K562 (cell line): Measurements from ENCODE around the gene SOWAHA. TPM values are rescaled to one million over a fixed set of nuclear protein-coding genes. Genes with fewer than 3 reads are reported as not detected.

Experiments
- ATAC-seq: fragments of 200-7000 bp; cut with Tn5 transposase; 3 replicates; pipeline ENCODE4 v1.9.1; 2020; ENCODE audit warnings: moderate library complexity
- BruUV-seq: library from RNA; stranded (reverse); fragments of 400-500 nt; replicated peaks from 2 replicates; lab custom pipeline; 2021; lab: Mats Ljungman, UMichigan
- CTCF ChIA-PET: fragments of 300-600 bp; formaldehyde crosslinking; extraction: SDS; loops from one replicate; lab custom pipeline; 2021; ENCODE audit warnings: low intra/inter-chr PET ratio; lab: Yijun Ruan, JAX
- POLR2A ChIA-PET: fragments of 300-600, 350-650 bp; sonication (Branson Sonifier 250); formaldehyde crosslinking; extraction: SDS; loops from one replicate; lab custom pipeline; 2021; ENCODE audit warnings: antibody characterized with exemption, inconsistent platforms; lab: Yijun Ruan, JAX
- DNase-seq, 4 experiments: peaks; one replicate each; pipeline versions ENCODE4 v3.0.0 to v3.0.0-alpha.2; 2011 to 2018; ENCODE audit warnings: low spot score in 3 of 4, mixed read lengths in 3 of 4; ENCODE audit errors: extremely low read depth in 1 of 4
- FAIRE-seq: peaks from 2 replicates; lab custom pipeline; 2011; peaks lifted over from hg19 to GRCh38; lab: Jason Lieb, UNC
- H2AFZ ChIP-seq: 2 replicates; pipeline ENCODE4 v1.6.0; 2011; ENCODE audit warnings: low read depth, low read length, control low read depth, inconsistent platforms
- H3K27ac ChIP-seq: fragments of 200-600 bp; 3 replicates; pipeline ENCODE4 v1.8.0; 2011; ENCODE audit warnings: low read depth, mild to moderate bottlenecking, control low read depth, inconsistent platforms, low read length, moderate library complexity, mixed read lengths; ENCODE audit errors: extremely low read depth
- H3K27me3 ChIP-seq, 2 experiments: fragments of 300-600 bp in 1 of 2; 2 replicates in 1 of 2; 3 replicates in 1 of 2; pipeline versions ENCODE4 v1.6.0 to v1.8.0; 2011; ENCODE audit warnings: inconsistent platforms in 2 of 2, low read length in 2 of 2, mild to moderate bottlenecking in 1 of 2, mixed read lengths in 1 of 2, moderate library complexity in 1 of 2; ENCODE audit not compliant: control insufficient read depth in 2 of 2, insufficient read depth in 2 of 2
- H3K36me3 ChIP-seq: fragments of 300-600 bp; 3 replicates; pipeline ENCODE4 v1.8.0; 2011; ENCODE audit warnings: mild to moderate bottlenecking, low read length, inconsistent platforms; ENCODE audit not compliant: control insufficient read depth, insufficient read depth
- H3K4me1 ChIP-seq, 2 experiments: fragments of 200-600 bp in 1 of 2; replicated peaks in 1 of 2; 2 replicates in 1 of 2; 3 replicates in 1 of 2; pipeline versions ENCODE4 v1.5.1 to v1.8.0; 2011; ENCODE audit warnings: inconsistent platforms in 2 of 2, low read length in 2 of 2, mild to moderate bottlenecking in 1 of 2, mixed read lengths in 1 of 2, moderate library complexity in 1 of 2; ENCODE audit not compliant: control insufficient read depth in 2 of 2, insufficient read depth in 2 of 2
- H3K4me2 ChIP-seq: 2 replicates; pipeline ENCODE4 v1.6.1; 2011; ENCODE audit warnings: low read length, control low read depth, inconsistent platforms, mixed read lengths; ENCODE audit not compliant: insufficient read depth
- H3K4me3 ChIP-seq: fragments of 200-600 bp; sonication (generic), shearing (Covaris generic); 2 replicates; pipeline ENCODE4 v1.5.1; 2016; ENCODE audit warnings: control low read depth, inconsistent platforms
- H3K79me2 ChIP-seq: fragments of 200-600 bp; 3 replicates; pipeline ENCODE4 v1.8.0; 2011; ENCODE audit warnings: low read length, inconsistent platforms; ENCODE audit not compliant: control insufficient read depth, insufficient read depth
- H3K9ac ChIP-seq, 2 experiments: 2 replicates each; pipeline versions ENCODE4 v1.6.0 to v1.6.1; 2011; ENCODE audit warnings: low read depth in 2 of 2, low read length in 2 of 2, control low read depth in 1 of 2, inconsistent platforms in 1 of 2, mild to moderate bottlenecking in 1 of 2, mixed read lengths in 1 of 2; ENCODE audit not compliant: insufficient read depth in 1 of 2
- H3K9me1 ChIP-seq: one replicate; pipeline ENCODE4 v1.6.0; 2011; ENCODE audit warnings: inconsistent platforms, mild to moderate bottlenecking, low read length, moderate library complexity; ENCODE audit not compliant: control insufficient read depth, insufficient read depth
- H3K9me3 ChIP-seq: replicated peaks from 2 replicates; pipeline ENCODE4 v1.5.1; 2011; ENCODE audit warnings: low read depth, low read length, inconsistent platforms; ENCODE audit not compliant: control insufficient read depth, insufficient read depth
- H4K20me1 ChIP-seq: replicated peaks from 2 replicates; pipeline ENCODE4 v1.6.1; 2011; ENCODE audit warnings: low read length, inconsistent platforms, mixed read lengths; ENCODE audit not compliant: control insufficient read depth, insufficient read depth
- ARHGAP35 ChIP-seq: fragments of 450-650 bp; IDR thresholded peaks from 2 replicates; pipeline ENCODE4 v1.6.1; 2018; ENCODE audit not compliant: partially characterized antibody
- ASH1L ChIP-seq: fragments of 450-650 bp; IDR thresholded peaks from 2 replicates; pipeline ENCODE4 v1.6.1; 2018; ENCODE audit warnings: borderline replicate concordance, mild to moderate bottlenecking, low read depth; ENCODE audit not compliant: partially characterized antibody
- CEBPB ChIP-seq: fragments of 450-650 bp; IDR thresholded peaks from 2 replicates; pipeline ENCODE4 v1.6.1; 2016; ENCODE audit warnings: missing genetic modification characterization, missing compliant biosample characterization
- HNRNPH1 ChIP-seq: fragments of 200-400 bp; formaldehyde crosslinking; optimal IDR thresholded peaks from 2 replicates; pipeline ENCODE3; 2017; ENCODE audit warnings: low read depth, mild to moderate bottlenecking, low read length, moderate library complexity
- MEF2A ChIP-seq: IDR thresholded peaks from 2 replicates; pipeline ENCODE4 v1.6.1; 2011; ENCODE audit warnings: low read depth, mild to moderate bottlenecking, low read length, moderate library complexity; ENCODE audit not compliant: control insufficient read depth
- NR2C1 ChIP-seq, 2 experiments: fragments of 450-650 bp; IDR thresholded peaks; 2 replicates each; pipeline ENCODE4 v1.6.1; 2017; ENCODE audit warnings: mild to moderate bottlenecking in 2 of 2, antibody characterized with exemption in 1 of 2, inconsistent platforms in 1 of 2, missing compliant biosample characterization in 1 of 2, missing genetic modification characterization in 1 of 2
- NR2C2 ChIP-seq, 2 experiments: fragments of 200-800 bp in 1 of 2; sonication (Bioruptor generic) in 1 of 2; sonication (generic) in 1 of 2; formaldehyde crosslinking in 1 of 2; IDR thresholded peaks; 2 replicates each; pipeline versions ENCODE4 v1.6.1 to v1.8.0; 2016 to 2022; ENCODE audit warnings: mild to moderate bottlenecking in 1 of 2, missing compliant biosample characterization in 1 of 2, missing genetic modification characterization in 1 of 2, missing genetic modification reagents in 1 of 2
- PCBP1 ChIP-seq: fragments of 200-400 bp; formaldehyde crosslinking; IDR thresholded peaks from 2 replicates; pipeline ENCODE4 v1.6.1; 2018; ENCODE audit warnings: mild to moderate bottlenecking, low read depth, low read length; ENCODE audit not compliant: poor library complexity, severe bottlenecking
- TCF3 ChIP-seq: sonication (generic); formaldehyde crosslinking; IDR thresholded peaks from 2 replicates; pipeline ENCODE4 v1.4.0; 2020; ENCODE audit warnings: mild to moderate bottlenecking, missing genetic modification reagents
- WGBS: fragments of 100-300 bp; shearing (Covaris generic); methylation state at CpG from one replicate; pipeline ENCODE4 v1.1.6; 2016; ENCODE audit warnings: low coverage, mixed read lengths; ENCODE audit not compliant: insufficient coverage; ENCODE audit errors: missing lambda C conversion rate; 5-methylcytosine and 5-hydroxymethylcytosine counted together
- in situ Hi-C: fragments of 300-500 bp; cut with MboI; formaldehyde crosslinking; loops from 4 replicates; pipeline ENCODE4 v1.15.0; 2018; ENCODE audit warnings: inconsistent platforms, mixed read lengths
- intact Hi-C: fragments of 100-400 bp; cut with micrococcal nuclease; formaldehyde crosslinking; loops from 2 replicates; pipeline ENCODE4 v1.14.2; 2022
- polyA plus RNA-seq, 8 experiments: library from polyadenylated mRNA; depleted of rRNA in 4 of 8; stranded (reverse) in 5 of 8; unstranded in 3 of 8; fragments of >200 nt; fragmentation: Nextera tagmentation in 2 of 8; fragmentation: Illumina TruSeq in 1 of 8; extraction: Ambion mirVana in 2 of 8; extraction: Trizol in 1 of 8; gene quantifications; 2 replicates each; pipeline versions ENCODE4 v1.2.1 to v1.2.3, GENCODE V29; 2011 to 2014; ENCODE audit warnings: inconsistent platforms in 1 of 8, missing spikeins in 1 of 8
- total RNA-seq, 7 experiments: library from RNA; depleted of rRNA in 6 of 7; stranded (reverse); fragments of >200 nt in 6 of 7; fragmentation: Illumina TruSeq in 2 of 7; extraction: Trizol in 2 of 7; gene quantifications; 2 replicates each; pipeline versions ENCODE4 v1.2.1 to v1.2.3, GENCODE V29; 2011 to 2021; ENCODE audit warnings: low replicate concordance in 1 of 7
- TF ChIP-seq, protein P1 (sequence below): sonication (generic); formaldehyde crosslinking; IDR thresholded peaks from 2 replicates; pipeline ENCODE4 v1.8.1; 2023; ENCODE audit warnings: mild to moderate bottlenecking, missing genetic modification reagents
- TF ChIP-seq, protein P2 (sequence below): fragments of 200-800 bp; sonication (Bioruptor generic); IDR thresholded peaks from 2 replicates; pipeline ENCODE4 v1.6.1; 2016; ENCODE audit warnings: missing genetic modification characterization, missing compliant biosample characterization
- TF ChIP-seq, protein P3 (sequence below): IDR thresholded peaks from 2 replicates; pipeline ENCODE4 v1.6.1; 2014; ENCODE audit warnings: antibody characterized with exemption

Gene SOWAHA
- total and polyA plus RNA-seq, 9 of the 15 experiments (the other 6 are each of a cell fraction or from before 2014, with no cell fraction given) = not detected

DNA sequence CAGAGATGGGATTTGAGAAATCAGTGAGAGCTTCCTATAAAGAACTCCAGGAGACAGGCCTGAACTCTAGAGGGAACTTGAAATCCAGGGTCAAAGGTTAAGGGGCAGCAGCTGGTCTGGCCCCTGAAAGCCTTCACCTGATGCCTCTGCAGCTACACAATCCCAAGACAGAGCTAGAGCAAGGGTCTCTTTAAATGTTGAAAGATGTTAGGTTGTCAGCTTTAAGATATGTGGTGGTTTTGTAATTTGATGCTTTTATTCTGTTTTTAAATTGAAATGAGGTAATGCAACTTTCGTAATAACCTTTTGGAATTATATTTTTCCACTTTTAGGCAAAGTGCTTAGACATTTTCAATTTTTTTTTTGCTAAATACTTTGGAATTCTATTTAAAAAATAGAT is 2.4 kb downstream of the SOWAHA start:
- Histone ChIP-seq H3K9me1 (no peaks in the 10 kb centered on the region), H3K27me3 (no peaks in the 10 kb centered on the region), H3K9ac (no peak overlapping the region), H4K20me1 (no peaks in the 10 kb centered on the region), H3K4me2 (no peak overlapping the region), H2AFZ (no peak overlapping the region), H3K4me3 (no peak overlapping the region), H3K9me3 (no peaks in the 10 kb centered on the region), H3K27ac (no peak overlapping the region), H3K36me3 (no peaks in the 10 kb centered on the region), H3K4me1 (peaks cover 2 to 12% of the 10 kb centered on the region in 2 experiments; a peak in 3 of 5 replicates), H3K79me2 (no peaks in the 10 kb centered on the region)
- no peak for ATAC-seq
- DNase-seq = no peak
- POLR2A ChIA-PET = no interaction called here
- TF ChIP-seq NR2C1 (IDR thresholded peaks at IDR 0.05) (peak; percentile 73), NR2C1 (tag; IDR thresholded peaks at IDR 0.05) (peak; percentile 74), ASH1L (no peak), NR2C2 (CRISPR knock-in tag; IDR thresholded peaks at IDR 0.05) (no peak), NR2C2 (tag; IDR thresholded peaks at IDR 0.05) (peak; percentile 19; the same call in 1 of the 2 replicates), MEF2A (no peak), ARHGAP35 (no peak), TCF3 (no peak), HNRNPH1 (no peak), CEBPB (tag) (peak; percentile 42; the same call in 1 of the 2 replicates), PCBP1 (no peak)
- TF ChIP-seq, protein P1, sequence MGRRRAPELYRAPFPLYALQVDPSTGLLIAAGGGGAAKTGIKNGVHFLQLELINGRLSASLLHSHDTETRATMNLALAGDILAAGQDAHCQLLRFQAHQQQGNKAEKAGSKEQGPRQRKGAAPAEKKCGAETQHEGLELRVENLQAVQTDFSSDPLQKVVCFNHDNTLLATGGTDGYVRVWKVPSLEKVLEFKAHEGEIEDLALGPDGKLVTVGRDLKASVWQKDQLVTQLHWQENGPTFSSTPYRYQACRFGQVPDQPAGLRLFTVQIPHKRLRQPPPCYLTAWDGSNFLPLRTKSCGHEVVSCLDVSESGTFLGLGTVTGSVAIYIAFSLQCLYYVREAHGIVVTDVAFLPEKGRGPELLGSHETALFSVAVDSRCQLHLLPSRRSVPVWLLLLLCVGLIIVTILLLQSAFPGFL (CRISPR knock-in tag) = no peak
- TF ChIP-seq, protein P2, sequence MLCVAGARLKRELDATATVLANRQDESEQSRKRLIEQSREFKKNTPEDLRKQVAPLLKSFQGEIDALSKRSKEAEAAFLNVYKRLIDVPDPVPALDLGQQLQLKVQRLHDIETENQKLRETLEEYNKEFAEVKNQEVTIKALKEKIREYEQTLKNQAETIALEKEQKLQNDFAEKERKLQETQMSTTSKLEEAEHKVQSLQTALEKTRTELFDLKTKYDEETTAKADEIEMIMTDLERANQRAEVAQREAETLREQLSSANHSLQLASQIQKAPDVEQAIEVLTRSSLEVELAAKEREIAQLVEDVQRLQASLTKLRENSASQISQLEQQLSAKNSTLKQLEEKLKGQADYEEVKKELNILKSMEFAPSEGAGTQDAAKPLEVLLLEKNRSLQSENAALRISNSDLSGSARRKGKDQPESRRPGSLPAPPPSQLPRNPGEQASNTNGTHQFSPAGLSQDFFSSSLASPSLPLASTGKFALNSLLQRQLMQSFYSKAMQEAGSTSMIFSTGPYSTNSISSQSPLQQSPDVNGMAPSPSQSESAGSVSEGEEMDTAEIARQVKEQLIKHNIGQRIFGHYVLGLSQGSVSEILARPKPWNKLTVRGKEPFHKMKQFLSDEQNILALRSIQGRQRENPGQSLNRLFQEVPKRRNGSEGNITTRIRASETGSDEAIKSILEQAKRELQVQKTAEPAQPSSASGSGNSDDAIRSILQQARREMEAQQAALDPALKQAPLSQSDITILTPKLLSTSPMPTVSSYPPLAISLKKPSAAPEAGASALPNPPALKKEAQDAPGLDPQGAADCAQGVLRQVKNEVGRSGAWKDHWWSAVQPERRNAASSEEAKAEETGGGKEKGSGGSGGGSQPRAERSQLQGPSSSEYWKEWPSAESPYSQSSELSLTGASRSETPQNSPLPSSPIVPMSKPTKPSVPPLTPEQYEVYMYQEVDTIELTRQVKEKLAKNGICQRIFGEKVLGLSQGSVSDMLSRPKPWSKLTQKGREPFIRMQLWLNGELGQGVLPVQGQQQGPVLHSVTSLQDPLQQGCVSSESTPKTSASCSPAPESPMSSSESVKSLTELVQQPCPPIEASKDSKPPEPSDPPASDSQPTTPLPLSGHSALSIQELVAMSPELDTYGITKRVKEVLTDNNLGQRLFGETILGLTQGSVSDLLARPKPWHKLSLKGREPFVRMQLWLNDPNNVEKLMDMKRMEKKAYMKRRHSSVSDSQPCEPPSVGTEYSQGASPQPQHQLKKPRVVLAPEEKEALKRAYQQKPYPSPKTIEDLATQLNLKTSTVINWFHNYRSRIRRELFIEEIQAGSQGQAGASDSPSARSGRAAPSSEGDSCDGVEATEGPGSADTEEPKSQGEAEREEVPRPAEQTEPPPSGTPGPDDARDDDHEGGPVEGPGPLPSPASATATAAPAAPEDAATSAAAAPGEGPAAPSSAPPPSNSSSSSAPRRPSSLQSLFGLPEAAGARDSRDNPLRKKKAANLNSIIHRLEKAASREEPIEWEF (CRISPR knock-in tag) = no peak
- TF ChIP-seq, protein P3, sequence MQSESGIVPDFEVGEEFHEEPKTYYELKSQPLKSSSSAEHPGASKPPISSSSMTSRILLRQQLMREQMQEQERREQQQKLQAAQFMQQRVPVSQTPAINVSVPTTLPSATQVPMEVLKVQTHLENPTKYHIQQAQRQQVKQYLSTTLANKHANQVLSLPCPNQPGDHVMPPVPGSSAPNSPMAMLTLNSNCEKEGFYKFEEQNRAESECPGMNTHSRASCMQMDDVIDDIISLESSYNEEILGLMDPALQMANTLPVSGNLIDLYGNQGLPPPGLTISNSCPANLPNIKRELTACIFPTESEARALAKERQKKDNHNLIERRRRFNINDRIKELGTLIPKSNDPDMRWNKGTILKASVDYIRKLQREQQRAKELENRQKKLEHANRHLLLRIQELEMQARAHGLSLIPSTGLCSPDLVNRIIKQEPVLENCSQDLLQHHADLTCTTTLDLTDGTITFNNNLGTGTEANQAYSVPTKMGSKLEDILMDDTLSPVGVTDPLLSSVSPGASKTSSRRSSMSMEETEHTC = no peak
- intact Hi-C loops = no loop called here
- FAIRE-seq = no peak
- CTCF ChIA-PET = no interaction called here
- 92% methylated on average over 1 of the region's 1 CpG for WGBS
- no TSS peak for BruUV-seq
- in situ Hi-C loops = no loop called here
